ENCODE measurements around the gene MZF1.
"Not testable (repeated sequence)": the region's sequence is repeated elsewhere in the genome, so short reads cannot be mapped to it uniquely, and the experiment has no call there.

Gene MZF1

GRCh38 chr19:58572818-58573657, at the start of gene MZF1:
MZF1 (minus strand) TSS chr19:58573335; CDS start chr19:58571389, 1,946 bp downstream.
- peak; percentile 100 for DNase-seq

- DNase-seq = not testable (repeated sequence)
These were observed 34.1 kb upstream of the MZF1 start for GRCh38 chr19:58607213-58607612.

GRCh38 chr19:58606251-58606896, 33.2 kb upstream of the MZF1 start:
- not testable (repeated sequence) for DNase-seq

GRCh38 chr19:58586133-58586765, 13.1 kb upstream of the MZF1 start:
- no peak for DNase-seq

GRCh38 chr19:58585442-58586132, 12.5 kb upstream of the MZF1 start:
- no peak for DNase-seq

- no peak for DNase-seq
These were observed 11.6 kb upstream of the MZF1 start for GRCh38 chr19:58584498-58585441.

- no peak for DNase-seq
These were observed 9.8 kb upstream of the MZF1 start for GRCh38 chr19:58582985-58583384.

GRCh38 chr19:58581227-58582141, 8.3 kb upstream of the MZF1 start:
- peak; percentile 85 for DNase-seq

GRCh38 chr19:58579473-58580142, 6.5 kb upstream of the MZF1 start:
- DNase-seq = no peak

GRCh38 chr19:58578012-58578925, 5.1 kb upstream of the MZF1 start:
- no peak for DNase-seq

- not testable (repeated sequence) for DNase-seq
These were observed 4.4 kb upstream of the MZF1 start for GRCh38 chr19:58577581-58577980.

GRCh38 chr19:58575183-58576041, 2.3 kb upstream of the MZF1 start:
- peak; percentile 57 for DNase-seq

- no peak for DNase-seq
These were observed 576 bp upstream of the MZF1 start for GRCh38 chr19:58573658-58574164.

GRCh38 chr19:58572026-58572817, 913 bp downstream of the MZF1 start:
- no peak for DNase-seq

- DNase-seq = no peak
These were observed 1.6 kb downstream of the MZF1 start for GRCh38 chr19:58571575-58571947.

GRCh38 chr19:58570770-58571574, 2.2 kb downstream of the MZF1 start:
- no peak for DNase-seq
